Heart left ventricle (tissue), 16 donors: ENCODE data around the gene INSIG1. TPM values are rescaled to one million over a fixed set of nuclear protein-coding genes. Genes with fewer than 3 reads are reported as not detected.

Experiments
- ATAC-seq, 4 donors: fragments of 200-7000 bp; cut with Tn5 transposase; one replicate each; pipeline ENCODE4 v1.9.1; 2020 to 2022; ENCODE audit warnings: moderate library complexity in 4 of 4, mild to moderate bottlenecking in 3 of 4, moderate number of reproducible peaks in 1 of 4
- DNase-seq, 5 donors: peaks; one replicate each; pipeline ENCODE4 v3.0.0-alpha.2; 2020
- H3K27ac ChIP-seq, 12 donors: fragments of 200-600 bp; sonication (generic) in 4 of 12; one replicate each; pipeline versions ENCODE4 v1.5.0 to v1.8.0; 2016 to 2022; ENCODE audit warnings: mild to moderate bottlenecking in 2 of 12
- H3K27me3 ChIP-seq, 9 donors: fragments of 200-600 bp; sonication (generic) in 2 of 9; one replicate each; pipeline versions ENCODE4 v1.5.1 to v1.8.0; 2016 to 2022; ENCODE audit warnings: mild to moderate bottlenecking in 3 of 9
- H3K36me3 ChIP-seq, 9 donors: fragments of 200-600 bp; sonication (generic) in 2 of 9; one replicate each; pipeline versions ENCODE4 v1.5.0 to v1.8.0; 2018 to 2022; ENCODE audit warnings: mild to moderate bottlenecking in 2 of 9
- H3K4me1 ChIP-seq, 12 donors: fragments of 200-600 bp; sonication (generic) in 4 of 12; one replicate each; pipeline versions ENCODE4 v1.5.0 to v1.8.0; 2016 to 2022; ENCODE audit warnings: mild to moderate bottlenecking in 3 of 12
- H3K4me3 ChIP-seq, 12 donors: fragments of 200-600 bp; sonication (generic) in 4 of 12; one replicate each; pipeline versions ENCODE4 v1.5.0 to v1.8.0; 2017 to 2022; ENCODE audit warnings: mild to moderate bottlenecking in 9 of 12, moderate library complexity in 4 of 12
- H3K9me3 ChIP-seq, 12 donors: fragments of 200-600 bp; sonication (generic) in 4 of 12; one replicate each; pipeline versions ENCODE4 v1.5.0 to v1.8.0; 2016 to 2022; ENCODE audit warnings: mild to moderate bottlenecking in 1 of 12
- CTCF ChIP-seq, 12 donors: fragments of 200-600 bp; sonication (generic) in 4 of 12; IDR thresholded peaks; one replicate each; pipeline versions ENCODE4 v1.5.0 to v1.8.0; 2018 to 2022; ENCODE audit warnings: antibody characterized with exemption in 12 of 12, mild to moderate bottlenecking in 5 of 12
- POLR2A ChIP-seq, 2 donors: fragments of 450-650 bp; IDR thresholded peaks; one replicate each; pipeline ENCODE4 v1.6.1; 2017; ENCODE audit warnings: antibody characterized with exemption in 2 of 2, mild to moderate bottlenecking in 2 of 2, moderate library complexity in 2 of 2
- whole genome bisulfite sequencing, 4 donors: extraction: QIAGEN DNeasy Blood & Tissue Kit in 2 of 4; methylation state at CpG; one replicate each; pipeline versions ENCODE4 v1.1.5 to v1.1.7; 2013 to 2018; 5-methylcytosine and 5-hydroxymethylcytosine counted together
- intact Hi-C, 10 donors: fragments of 100-400 bp; cut with DNase I; formaldehyde crosslinking; loops; one replicate each; pipeline versions ENCODE4 v1.11.1 to v1.14.2; 2022
- polyA plus RNA-seq, 2 donors: library from polyadenylated mRNA; stranded (reverse); fragments of 200-250 nt; gene quantifications; one replicate each; pipeline ENCODE4 v1.2.3, GENCODE V29; 2013
- total RNA-seq, 9 donors: library from RNA; depleted of rRNA in 2 of 9; stranded (reverse); fragments of >200 nt in 2 of 9; fragmentation: NEBNext Ultra II Directional in 3 of 9; extraction: Animal tissue kit (Norgen Biotek cat#: 25700) in 3 of 9; gene quantifications; one replicate each; pipeline versions ENCODE4 v1.1.0 to v1.2.4, GENCODE V29; 2016 to 2023
- donor health status: ischemic (EF 13 %, LVEDD 7.1; RV severe dilation, severe dysfunction).
- donor health status: healthy with polysubstance abuse.
- donor health status: DM: no; HTN: yes; CAD: no.
- donor health status: DM: no; HTN: no; CAD: no.
- donor health status: ischemic (EF 25% LVEDD 6.9; RV normal size, moderate dysfunction).
- donor health status: ischemic (EF 25% LVEDD 5.7; RV mildly dilated, moderate dysfunction).
- donor health status: healthy.
- donor health status: DM: yes; HTN: yes; CAD: no.
- donor health status: ischemic (EF 35%, LVEDD 5.7; RV mildly dilated, moderate dysfunction).
- donor health status: nonischemic (EF 11% LVEDD 7.7; RV severe dilation, severe dysfunction).
- donor health status: DM: yes; HTN: yes; CAD: no.
- donor health status: PGD.
- donor health status: ischemic (EF 29% LVEDD 5.4; RV normal size, mild dysfunction).
- donor health status: nonischemic (EF 23%, LVEDD 6.1; RV moderate dilation, normal function).

The INSIG1 gene
- total and polyA plus RNA-seq, 11 donors: 5.2 to 24.5 (median 13.3) TPM

GRCh38 chr7:155338632-155339320 is 41.1 kb downstream of the INSIG1 start:
- WGBS, 4 donors: 79 to 86% (median 79%) methylated on average over 25 of the region's 25 CpGs
- Histone ChIP-seq H3K36me3 (no peaks in the 10 kb centered on the region), H3K9me3 (no peaks in the 10 kb centered on the region), H3K4me3 (no peak overlapping the region), H3K4me1 (no peaks in the 10 kb centered on the region), H3K27ac (no peak overlapping the region), H3K27me3 (peaks cover 0 to 27% (median 5%) of the 10 kb centered on the region in 9 donors)
- intact Hi-C loops: no loop called here
- DNase-seq (no peak), ATAC-seq (no peak)
- TF ChIP-seq POLR2A (IDR thresholded peaks at IDR 0.05) (no peak), CTCF (IDR thresholded peaks at IDR 0.05) (no peak)

GRCh38 chr7:155339474-155339873 is 41.8 kb downstream of the INSIG1 start:
- Histone ChIP-seq H3K36me3 (no peaks in the 10 kb centered on the region), H3K4me1 (peaks cover 0 to 2% (median 0%) of the 10 kb centered on the region in 12 donors), H3K27me3 (peaks cover 0 to 28% (median 5%) of the 10 kb centered on the region in 9 donors), H3K27ac (no peak overlapping the region), H3K9me3 (no peaks in the 10 kb centered on the region), H3K4me3 (no peak overlapping the region)
- no peak for TF ChIP-seq CTCF (IDR thresholded peaks at IDR 0.05)
- no peak for TF ChIP-seq POLR2A (IDR thresholded peaks at IDR 0.05)
- WGBS, 4 donors: 71 to 78% (median 75%) methylated on average over 15 to 17 of the region's 17 CpGs
- intact Hi-C loops: no loop called here
- no peak for ATAC-seq
- DNase-seq: no peak

GRCh38 chr7:155340071-155340531 is 42.4 kb downstream of the INSIG1 start:
- Histone ChIP-seq H3K36me3 (no peaks in the 10 kb centered on the region), H3K4me1 (peaks cover 0 to 8% (median 2%) of the 10 kb centered on the region in 12 donors), H3K27ac (no peak overlapping the region), H3K9me3 (no peaks in the 10 kb centered on the region), H3K27me3 (peaks cover 0 to 28% (median 5%) of the 10 kb centered on the region in 9 donors), H3K4me3 (no peak overlapping the region)
- intact Hi-C loops: loop anchor here in 6 of 10 donors (5.0 to 10.0 kb wide), 5 partner anchors 43 to 413 kb away; partner anchors contain the start of genes INSIG1 (in 2 of the 6) and PAXIP1 (in 1 of the 6)
- ATAC-seq: no peak
- WGBS, 4 donors: 72 to 84% (median 78%) methylated on average over 12 to 14 of the region's 14 CpGs
- TF ChIP-seq POLR2A (IDR thresholded peaks at IDR 0.05): no peak
- no peak for TF ChIP-seq CTCF (IDR thresholded peaks at IDR 0.05)
- no peak for DNase-seq

- Histone ChIP-seq H3K27ac (no peak overlapping the region), H3K4me1 (peaks cover 0 to 10% (median 4%) of the 10 kb centered on the region in 12 donors), H3K4me3 (no peak overlapping the region), H3K27me3 (peaks cover 0 to 33% (median 5%) of the 10 kb centered on the region in 9 donors), H3K9me3 (no peaks in the 10 kb centered on the region), H3K36me3 (no peaks in the 10 kb centered on the region)
- WGBS, 4 donors: 67 to 81% (median 78%) methylated on average over 9 of the region's 9 CpGs
- intact Hi-C loops: loop anchor here in 6 of 10 donors (5.0 to 10.0 kb wide), 5 partner anchors 43 to 413 kb away; partner anchors contain the start of genes INSIG1 (in 2 of the 6) and PAXIP1 (in 1 of the 6)
- no peak for ATAC-seq
- TF ChIP-seq POLR2A (IDR thresholded peaks at IDR 0.05): no peak
- TF ChIP-seq CTCF (IDR thresholded peaks at IDR 0.05): no peak
- no peak for DNase-seq
Measured at GRCh38 chr7:155340721-155341120, 43.0 kb downstream of the INSIG1 start.
